ENCODE data around the gene SOHLH1. TPM values are rescaled to one million over a fixed set of nuclear protein-coding genes. Genes with fewer than 3 reads are reported as not detected.

The SOHLH1 gene
- total and polyA plus RNA-seq, 2 of the 13 experiments (the other 11 are each of a cell fraction or from before 2014, with no cell fraction given) = 0.15 TPM

GRCh38 chr9:135724186-135724787 lies 25.0 kb upstream of the SOHLH1 start (continued):
- TF ChIP-seq RNF219 (CRISPR knock-in tag; IDR thresholded peaks at IDR 0.05) = no peak
- no peak for TF ChIP-seq DBP (CRISPR knock-in tag; IDR thresholded peaks at IDR 0.05; ENCODE audit: not compliant biosample characterization)
- no peak for TF ChIP-seq KLF16 (CRISPR knock-in tag; IDR thresholded peaks at IDR 0.05)
- TF ChIP-seq PRPF4 (IDR thresholded peaks at IDR 0.05; ENCODE audit: low read depth, low read length, poor library complexity, severe bottlenecking) = no peak
- no peak for TF ChIP-seq ZNF33A (CRISPR knock-in tag; IDR thresholded peaks at IDR 0.05; ENCODE audit: borderline replicate concordance)

- Histone ChIP-seq H3K4me1 (ENCODE audit: insufficient read depth, low read length) (no peaks in the 10 kb centered on the region), H3K79me2 (ENCODE audit: insufficient read depth, low read length) (no peaks in the 10 kb centered on the region), H2AFZ (ENCODE audit: low read length) (no peak overlapping the region), H3K27me3 (ENCODE audit: control insufficient read depth in 1 of 2, insufficient read depth in 2 of 2, low read length in 2 of 2) (peaks cover 27 to 78% of the 10 kb centered on the region in 2 experiments; a peak in 4 of 5 replicates), H3K4me3 (replicated peaks in 1 of 3; ENCODE audit: insufficient read depth in 1 of 3, low read depth in 2 of 3, low read length in 3 of 3) (no peak overlapping the region), H3K9ac (ENCODE audit: insufficient read depth, low read depth, low read length) (no peak overlapping the region), H3K36me3 (replicated peaks in 1 of 2; ENCODE audit: control insufficient read depth in 1 of 2, insufficient read depth in 2 of 2, low read length in 2 of 2) (no peaks in the 10 kb centered on the region), H3K9me3 (ENCODE audit: low read length) (no peaks in the 10 kb centered on the region), H3K27ac (ENCODE audit: extremely low read length, insufficient read depth, low read length) (no peak overlapping the region), H4K20me1 (ENCODE audit: insufficient read depth, low read length) (no peaks in the 10 kb centered on the region), H3K4me2 (ENCODE audit: low read depth, low read length) (no peak overlapping the region)
- ATAC-seq (no peak), FAIRE-seq (no peak), DNase-seq (ENCODE audit: low spot score) (no peak)
- ChIA-PET POLR2A (no interaction called here), CTCF (ENCODE audit: low intra/inter-chr PET ratio, low total read pairs) (no interaction called here)
- no TSS peak for BruUV-seq (replicated peaks)
- TF ChIP-seq ZNF432 (CRISPR knock-in tag; IDR thresholded peaks at IDR 0.05; ENCODE audit: borderline replicate concordance) = no peak
- no peak for TF ChIP-seq ZNF724P (CRISPR knock-in tag; IDR thresholded peaks at IDR 0.05; ENCODE audit: borderline replicate concordance)
- in situ Hi-C loops (cut with HindIII; ENCODE audit: extremely low pct_ligation_motif_present, low pct_unique_long_range_greater_than_20kb) (no loop called here), intact Hi-C loops (cut with micrococcal nuclease; ENCODE audit: unreplicated experiment) (no loop called here)
- WGBS (ENCODE audit: low lambda C conversion rate) = 40% methylated on average over 8 of the region's 18 CpGs
These were observed 23.1 kb upstream of the SOHLH1 start for GRCh38 chr9:135722365-135722764.

Data from HepG2 (cell line).